Heart right ventricle (tissue), 16 donors: Measurements from ENCODE around the gene PRDX5. TPM values are rescaled to one million over a fixed set of nuclear protein-coding genes. Genes with fewer than 3 reads are reported as not detected.

Source experiments
- ATAC-seq, 8 donors: fragments of 200-7000 bp; cut with Tn5 transposase; one replicate each; pipeline ENCODE4 v1.9.1; 2020; ENCODE audit warnings: mild to moderate bottlenecking in 8 of 8, moderate library complexity in 8 of 8, moderate number of reproducible peaks in 1 of 8
- DNase-seq, 2 donors: peaks; one replicate each; pipeline ENCODE4 v3.0.0-alpha.2; 2020
- H3K27ac ChIP-seq, 10 donors: fragments of 200-600 bp; sonication (generic) in 2 of 10; one replicate each; pipeline versions ENCODE4 v1.5.0 to v1.8.0; 2020 to 2022; ENCODE audit warnings: mild to moderate bottlenecking in 3 of 10
- H3K27me3 ChIP-seq, 7 donors: fragments of 200-600 bp; one replicate each; pipeline ENCODE4 v1.8.0; 2021 to 2022; ENCODE audit warnings: mild to moderate bottlenecking in 2 of 7
- H3K36me3 ChIP-seq, 9 donors: fragments of 200-600 bp; sonication (generic) in 1 of 9; one replicate each; pipeline versions ENCODE4 v1.5.0 to v1.8.0; 2020 to 2022; ENCODE audit warnings: mild to moderate bottlenecking in 2 of 9
- H3K4me1 ChIP-seq, 9 donors: fragments of 200-600 bp; sonication (generic) in 1 of 9; one replicate each; pipeline versions ENCODE4 v1.5.0 to v1.8.0; 2020 to 2022; ENCODE audit warnings: mild to moderate bottlenecking in 4 of 9
- H3K4me3 ChIP-seq, 10 donors: fragments of 200-600 bp; sonication (generic) in 2 of 10; one replicate each; pipeline versions ENCODE4 v1.5.0 to v1.8.0; 2020 to 2022; ENCODE audit warnings: mild to moderate bottlenecking in 7 of 10, moderate library complexity in 2 of 10
- H3K9me3 ChIP-seq, 11 donors: fragments of 200-600 bp in 10 of 11; sonication (generic) in 2 of 11; one replicate each; pipeline versions ENCODE4 v1.5.0 to v1.8.0; 2013 to 2022; ENCODE audit warnings: mild to moderate bottlenecking in 2 of 11, control low read depth in 1 of 11, moderate library complexity in 1 of 11
- WGBS, 2 donors: extraction: QIAGEN DNeasy Blood & Tissue Kit; methylation state at CpG; one replicate each; pipeline ENCODE4 v1.1.7; 2013; ENCODE audit warnings: inconsistent platforms in 1 of 2; 5-methylcytosine and 5-hydroxymethylcytosine counted together
- intact Hi-C, 10 donors: fragments of 100-400 bp; cut with DNase I; formaldehyde crosslinking; loops; one replicate each; pipeline versions ENCODE4 v1.11.1 to v1.14.2; 2022
- polyA plus RNA-seq, 2 donors: library from polyadenylated mRNA; stranded (reverse); fragments of 200-250 nt; gene quantifications; one replicate each; pipeline ENCODE4 v1.2.3, GENCODE V29; 2013
- total RNA-seq, 10 donors: library from RNA; stranded (reverse); fragmentation: NEBNext Ultra II Directional in 3 of 10; extraction: Animal tissue kit (Norgen Biotek cat#: 25700) in 3 of 10; gene quantifications; one replicate each; pipeline versions ENCODE4 v1.2.1 to v1.2.4, GENCODE V29; 2021 to 2023
- TF ChIP-seq, protein P1 (sequence below), 9 donors: fragments of 200-600 bp; sonication (generic) in 2 of 9; IDR thresholded peaks; one replicate each; pipeline versions ENCODE4 v1.5.0 to v1.8.0; 2021 to 2022; ENCODE audit warnings: antibody characterized with exemption in 9 of 9, mild to moderate bottlenecking in 5 of 9, moderate library complexity in 1 of 9
- donor health status: Arrhythmogenic right ventricular cardiomyopathy.
- donor health status: ischemic (EF 13 %, LVEDD 7.1; RV severe dilation, severe dysfunction).
- donor health status: healthy with polysubstance abuse.
- donor health status: DM: no; HTN: yes; CAD: no.
- donor health status: DM: no; HTN: no; CAD: no.
- donor health status: ischemic (EF 25% LVEDD 6.9; RV normal size, moderate dysfunction).
- donor health status: ischemic (EF 25% LVEDD 5.7; RV mildly dilated, moderate dysfunction).
- donor health status: healthy.
- donor health status: DM: yes; HTN: yes; CAD: no.
- donor health status: Ischemic cardiomyopathy.
- donor health status: ischemic (EF 35%, LVEDD 5.7; RV mildly dilated, moderate dysfunction).
- donor health status: nonischemic (EF 11% LVEDD 7.7; RV severe dilation, severe dysfunction).
- donor health status: DM: yes; HTN: yes; CAD: no.
- donor health status: PGD.
- donor health status: ischemic (EF 29% LVEDD 5.4; RV normal size, mild dysfunction).
- donor health status: nonischemic (EF 23%, LVEDD 6.1; RV moderate dilation, normal function).

PRDX5 gene
- total and polyA plus RNA-seq, 12 donors, result 264 to 750 (median 292) TPM

DNA sequence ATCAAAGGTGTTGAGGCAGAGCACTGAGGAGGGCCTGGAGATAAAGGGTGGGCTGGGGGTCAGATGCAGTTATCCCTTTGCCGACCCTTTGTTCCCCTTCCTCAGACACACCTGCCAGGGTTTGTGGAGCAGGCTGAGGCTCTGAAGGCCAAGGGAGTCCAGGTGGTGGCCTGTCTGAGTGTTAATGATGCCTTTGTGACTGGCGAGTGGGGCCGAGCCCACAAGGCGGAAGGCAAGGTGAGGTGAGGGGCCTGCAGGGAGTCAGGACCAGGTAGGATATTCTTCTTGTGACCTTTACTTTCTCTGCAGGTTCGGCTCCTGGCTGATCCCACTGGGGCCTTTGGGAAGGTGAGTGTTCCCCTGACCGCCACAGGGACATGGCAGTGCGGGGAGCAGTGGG, 2.6 kb downstream of the PRDX5 start:
- Histone ChIP-seq H3K9me3 (no peaks in the 10 kb centered on the region), H3K27ac (no peak overlapping the region), H3K4me3 (no peak overlapping the region), H3K27me3 (no peaks in the 10 kb centered on the region), H3K36me3 (peaks cover 0 to 47% (median 10%) of the 10 kb centered on the region in 9 donors), H3K4me1 (peaks cover 3 to 27% (median 26%) of the 10 kb centered on the region in 9 donors)
- TF ChIP-seq, protein P1, sequence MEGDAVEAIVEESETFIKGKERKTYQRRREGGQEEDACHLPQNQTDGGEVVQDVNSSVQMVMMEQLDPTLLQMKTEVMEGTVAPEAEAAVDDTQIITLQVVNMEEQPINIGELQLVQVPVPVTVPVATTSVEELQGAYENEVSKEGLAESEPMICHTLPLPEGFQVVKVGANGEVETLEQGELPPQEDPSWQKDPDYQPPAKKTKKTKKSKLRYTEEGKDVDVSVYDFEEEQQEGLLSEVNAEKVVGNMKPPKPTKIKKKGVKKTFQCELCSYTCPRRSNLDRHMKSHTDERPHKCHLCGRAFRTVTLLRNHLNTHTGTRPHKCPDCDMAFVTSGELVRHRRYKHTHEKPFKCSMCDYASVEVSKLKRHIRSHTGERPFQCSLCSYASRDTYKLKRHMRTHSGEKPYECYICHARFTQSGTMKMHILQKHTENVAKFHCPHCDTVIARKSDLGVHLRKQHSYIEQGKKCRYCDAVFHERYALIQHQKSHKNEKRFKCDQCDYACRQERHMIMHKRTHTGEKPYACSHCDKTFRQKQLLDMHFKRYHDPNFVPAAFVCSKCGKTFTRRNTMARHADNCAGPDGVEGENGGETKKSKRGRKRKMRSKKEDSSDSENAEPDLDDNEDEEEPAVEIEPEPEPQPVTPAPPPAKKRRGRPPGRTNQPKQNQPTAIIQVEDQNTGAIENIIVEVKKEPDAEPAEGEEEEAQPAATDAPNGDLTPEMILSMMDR (IDR thresholded peaks at IDR 0.05), result no peak
- no peak for ATAC-seq
- no peak for DNase-seq
- intact Hi-C loops, result no loop called here
- 93 to 95% methylated on average over 7 of the region's 7 CpGs for WGBS, 2 donors

DNA sequence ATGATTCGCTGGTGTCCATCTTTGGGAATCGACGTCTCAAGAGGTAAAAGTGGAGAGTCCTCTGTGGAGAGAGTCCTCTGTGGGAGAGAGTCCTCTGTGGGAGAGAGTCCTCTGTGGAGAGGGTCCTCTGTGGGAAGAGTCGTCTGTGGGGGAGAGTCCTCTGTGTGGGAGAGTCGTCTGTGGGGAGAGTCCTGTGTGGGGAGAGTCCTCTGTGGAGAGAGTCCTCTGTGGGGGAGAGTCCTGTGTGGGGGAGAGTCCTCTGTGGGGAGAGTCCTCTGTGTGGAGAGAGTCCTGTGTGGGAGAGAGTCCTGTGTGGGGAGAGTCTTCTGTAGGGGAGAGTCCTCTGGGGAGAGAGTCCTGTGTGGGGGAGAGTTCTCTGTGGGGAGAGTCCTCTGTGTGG, 3.1 kb downstream of the PRDX5 start:
- 85 to 87% methylated on average over 5 of the region's 5 CpGs for WGBS, 2 donors

DNA sequence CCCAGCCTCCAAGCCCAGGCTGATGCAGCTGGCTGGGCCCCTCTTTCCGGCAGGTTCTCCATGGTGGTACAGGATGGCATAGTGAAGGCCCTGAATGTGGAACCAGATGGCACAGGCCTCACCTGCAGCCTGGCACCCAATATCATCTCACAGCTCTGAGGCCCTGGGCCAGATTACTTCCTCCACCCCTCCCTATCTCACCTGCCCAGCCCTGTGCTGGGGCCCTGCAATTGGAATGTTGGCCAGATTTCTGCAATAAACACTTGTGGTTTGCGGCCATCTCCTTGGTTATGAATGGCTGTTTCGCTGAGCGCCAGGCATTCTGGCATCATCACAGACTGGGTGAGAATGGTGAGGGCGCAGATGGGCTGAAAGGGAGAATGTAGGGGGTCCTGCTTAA, 3.6 kb downstream of the PRDX5 start:
- WGBS, 2 donors, result 93 to 96% methylated on average over 5 of the region's 5 CpGs
- no peak for DNase-seq
- no peak overlapping the region for H3K4me3 ChIP-seq
- H3K4me1 ChIP-seq, result peaks cover 3 to 21% (median 20%) of the 10 kb centered on the region in 9 donors
- ATAC-seq, result no peak
- H3K27ac ChIP-seq, result no peak overlapping the region
- TF ChIP-seq, protein P1 (IDR thresholded peaks at IDR 0.05), result no peak
- intact Hi-C loops, result no loop called here
- H3K36me3 ChIP-seq, result peaks cover 0 to 37% (median 4%) of the 10 kb centered on the region in 9 donors
- H3K9me3 ChIP-seq, result no peaks in the 10 kb centered on the region
- no peaks in the 10 kb centered on the region for H3K27me3 ChIP-seq

More for the DNA sequence above, 3.1 kb downstream of the PRDX5 start:
- Histone ChIP-seq H3K4me1 (peaks cover 3 to 26% (median 25%) of the 10 kb centered on the region in 9 donors), H3K4me3 (no peak overlapping the region), H3K36me3 (peaks cover 0 to 42% (median 5%) of the 10 kb centered on the region in 9 donors), H3K27ac (no peak overlapping the region), H3K27me3 (no peaks in the 10 kb centered on the region), H3K9me3 (no peaks in the 10 kb centered on the region)
- ATAC-seq, result no peak
- intact Hi-C loops, result no loop called here
- no peak for DNase-seq
- TF ChIP-seq, protein P1 (IDR thresholded peaks at IDR 0.05), result no peak

DNA sequence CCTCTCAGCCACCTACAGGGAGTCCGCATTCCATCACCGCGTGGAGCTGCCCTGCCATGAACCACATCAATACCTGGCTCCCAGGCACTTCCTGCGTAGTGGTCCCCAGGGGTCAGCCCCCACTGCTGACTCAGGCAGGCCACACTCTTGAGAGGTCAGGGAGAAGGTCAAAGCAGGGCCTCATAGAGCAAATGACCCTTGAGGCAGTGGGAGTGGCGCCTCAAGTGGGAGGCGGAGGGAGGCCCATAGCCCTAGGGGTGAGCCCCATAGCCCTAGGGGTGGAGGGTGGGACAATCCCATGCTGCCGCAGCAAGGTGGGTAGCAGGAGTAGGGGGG, 5.0 kb downstream of the PRDX5 start:
- peaks cover 0 to 37% (median 4%) of the 10 kb centered on the region in 9 donors for H3K36me3 ChIP-seq
- no peak overlapping the region for H3K4me3 ChIP-seq
- H3K4me1 ChIP-seq, result peaks cover 3 to 14% (median 13%) of the 10 kb centered on the region in 9 donors
- no peak overlapping the region for H3K27ac ChIP-seq
- no peak for ATAC-seq
- H3K9me3 ChIP-seq, result no peaks in the 10 kb centered on the region
- DNase-seq, result no peak
- WGBS, 2 donors, result 85% methylated on average over 7 of the region's 7 CpGs
- TF ChIP-seq, protein P1 (IDR thresholded peaks at IDR 0.05), result no peak
- intact Hi-C loops, result no loop called here
- H3K27me3 ChIP-seq, result no peaks in the 10 kb centered on the region
